Endothelial cell of umbilical vein (primary cell): ENCODE measurements around the gene EML2.

Experiments
- CTCF ChIP-seq, 2 donors: IDR thresholded peaks; 1 replicate in 1 of 2; 2 replicates in 1 of 2; pipeline ENCODE4 v1.5.1; 2011; ENCODE audit warnings: low read length in 2 of 2, mild to moderate bottlenecking in 2 of 2, moderate library complexity in 2 of 2, control low read depth in 1 of 2, inconsistent platforms in 1 of 2, low read depth in 1 of 2; ENCODE audit not compliant: insufficient read depth in 1 of 2; ENCODE audit errors: extremely low read depth in 1 of 2
- FOS ChIP-seq: IDR thresholded peaks from 2 replicates; pipeline ENCODE4 v1.6.1; 2011; ENCODE audit warnings: mild to moderate bottlenecking, low read length, moderate library complexity, borderline replicate concordance; ENCODE audit not compliant: insufficient read depth
- JUN ChIP-seq: IDR thresholded peaks from 2 replicates; pipeline ENCODE4 v1.6.1; 2011; ENCODE audit warnings: borderline replicate concordance, low read depth; ENCODE audit not compliant: insufficient read length, insufficient read depth

- TF ChIP-seq CTCF (IDR thresholded peaks at IDR 0.05; ENCODE audit: extremely low read depth in 1 of 2, insufficient read depth in 1 of 2, low read depth in 1 of 2, low read length in 2 of 2) (no peak), FOS (no peak), JUN (no peak)
Measured at GRCh38 chr19:45578861-45579260, 60.3 kb downstream of the EML2 start.
